ENCODE results near the gene LENEP. TPM values are rescaled to one million over a fixed set of nuclear protein-coding genes. Genes with fewer than 3 reads are reported as not detected.

The LENEP gene
- polyA plus RNA-seq, 1 donor, result 0.93 TPM

Other genes starting within 250 kb of the LENEP start
- 2.3 TPM for gene KCNN3, start 123.3 kb upstream of the LENEP start, polyA plus RNA-seq (ENCODE audit: insufficient read length)
- 34.9 TPM for gene PMVK, start 56.9 kb upstream of the LENEP start, polyA plus RNA-seq (ENCODE audit: insufficient read length)
- 59.6 TPM for gene PBXIP1, start 37.5 kb upstream of the LENEP start, polyA plus RNA-seq (ENCODE audit: insufficient read length)
- 42.6 TPM for gene PYGO2, start 31.8 kb upstream of the LENEP start, polyA plus RNA-seq (ENCODE audit: insufficient read length)
- 84.1 TPM for gene SHC1, start 22.8 kb upstream of the LENEP start, polyA plus RNA-seq (ENCODE audit: insufficient read length)
- 110 TPM for gene CKS1B, start 18.9 kb upstream of the LENEP start, polyA plus RNA-seq (ENCODE audit: insufficient read length)
- gene FLAD1, start 10.2 kb upstream of the LENEP start, polyA plus RNA-seq (ENCODE audit: insufficient read length), result 32.4 TPM
- 11.5 TPM for gene ZBTB7B, start 9.2 kb downstream of the LENEP start, polyA plus RNA-seq (ENCODE audit: insufficient read length)
- 2.5 TPM for gene DCST2, start 40.2 kb downstream of the LENEP start, polyA plus RNA-seq (ENCODE audit: insufficient read length)
- gene DCST1, start 40.2 kb downstream of the LENEP start, polyA plus RNA-seq (ENCODE audit: insufficient read length), result 0.58 TPM
- gene ADAM15, start 57.7 kb downstream of the LENEP start, polyA plus RNA-seq (ENCODE audit: insufficient read length), result 41.9 TPM
- 20.2 TPM for gene EFNA4, start 70.2 kb downstream of the LENEP start, polyA plus RNA-seq (ENCODE audit: insufficient read length)
- gene EFNA3, start 85.3 kb downstream of the LENEP start, polyA plus RNA-seq (ENCODE audit: insufficient read length), result 6.1 TPM
- 56.0 TPM for gene EFNA1, start 134.3 kb downstream of the LENEP start, polyA plus RNA-seq (ENCODE audit: insufficient read length)
- 57.8 TPM for gene SLC50A1, start 142.3 kb downstream of the LENEP start, polyA plus RNA-seq (ENCODE audit: insufficient read length)
- gene DPM3, start 146.9 kb downstream of the LENEP start, polyA plus RNA-seq (ENCODE audit: insufficient read length), result 26.9 TPM
- 134 TPM for gene KRTCAP2, start 179.7 kb downstream of the LENEP start, polyA plus RNA-seq (ENCODE audit: insufficient read length)
- 4.4 TPM for gene TRIM46, start 180.3 kb downstream of the LENEP start, polyA plus RNA-seq (ENCODE audit: insufficient read length)
- 49.6 TPM for gene THBS3, start 214.3 kb downstream of the LENEP start, polyA plus RNA-seq (ENCODE audit: insufficient read length)
- gene MTX1, start 215.1 kb downstream of the LENEP start, polyA plus RNA-seq (ENCODE audit: insufficient read length), result 40.7 TPM

Data from left kidney (tissue), 1 donor.